NCI-H345 treated with DMSO at 0.1 percent for 48 hours (cell line): ENCODE data around the gene NGFR.
"Not testable (repeated sequence)": the region's sequence is repeated elsewhere in the genome, so short reads cannot be mapped to it uniquely, and the experiment has no call there.

Experiments
- DNase-seq: peaks from one replicate; lab custom pipeline; 2025; ENCODE audit not compliant: unreplicated experiment; lab: John Stamatoyannopoulos, UW

The NGFR gene

DNA sequence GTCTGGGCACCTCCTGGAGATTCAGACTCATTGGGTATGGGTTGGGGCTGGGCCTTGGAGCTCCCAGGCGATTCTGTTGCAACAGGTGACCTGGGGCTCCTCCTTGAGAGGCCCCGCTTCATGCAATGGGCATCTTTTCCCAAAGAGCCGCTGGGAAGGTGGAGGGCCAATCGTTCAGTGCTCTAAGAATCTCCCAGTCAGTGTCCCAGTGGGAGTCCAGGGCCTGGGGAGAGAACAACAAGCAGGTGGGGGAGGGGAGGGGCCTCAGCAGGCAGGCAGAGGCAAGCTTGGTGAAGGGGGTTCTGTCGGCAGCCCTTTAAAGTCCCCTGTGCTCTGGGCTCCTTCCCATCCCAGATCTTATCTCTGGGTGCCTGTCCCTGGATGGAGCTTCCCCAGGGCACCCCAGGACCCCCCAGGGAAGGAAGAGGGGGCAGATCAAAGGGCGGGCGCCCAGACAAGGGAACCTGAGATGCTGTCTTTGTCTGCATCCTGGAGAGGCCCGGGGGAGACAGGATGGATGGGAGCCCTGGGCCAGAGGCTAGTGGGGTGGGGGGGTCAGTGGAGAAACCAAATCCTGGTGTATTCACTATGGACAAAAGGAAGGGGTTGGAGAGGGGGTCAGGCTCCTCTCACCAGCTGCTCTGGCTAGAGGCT lies 50.0 kb downstream of the NGFR start:
- DNase-seq, result no peak

DNA sequence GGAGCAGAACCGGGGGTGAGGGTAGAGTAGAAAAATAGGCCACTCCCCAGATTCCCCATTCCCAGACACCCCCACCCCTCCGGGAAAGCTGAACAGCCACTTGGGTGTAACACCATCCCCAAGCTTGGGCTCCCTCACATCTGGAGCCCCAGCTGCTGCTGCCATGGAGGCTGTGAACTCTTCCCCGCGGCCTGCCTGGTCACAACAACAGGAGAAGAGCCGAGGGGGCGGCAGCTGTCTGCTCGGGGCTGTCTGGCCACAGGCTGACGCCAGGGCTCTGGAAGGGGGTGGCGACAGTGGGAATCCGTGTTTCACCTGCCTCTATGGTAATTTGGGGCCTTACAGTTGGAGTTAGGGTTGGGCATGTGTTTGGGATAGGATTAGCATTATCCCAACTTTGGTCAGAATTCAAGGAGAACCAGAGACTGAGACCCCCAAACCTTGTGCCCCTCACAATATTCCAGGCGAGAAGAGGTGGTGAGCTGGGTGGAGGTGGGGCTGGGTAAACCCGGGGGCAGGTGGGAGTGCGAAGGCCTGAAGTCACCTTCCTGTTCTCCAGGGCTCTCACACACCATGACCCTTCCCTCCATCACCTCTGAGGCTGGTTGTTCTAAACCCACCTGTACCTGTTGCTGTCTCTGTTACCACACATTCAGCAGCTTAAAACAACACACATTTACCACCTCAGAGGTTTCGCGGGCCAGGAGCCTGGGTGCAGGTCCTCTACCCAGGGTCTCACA lies 50.9 kb downstream of the NGFR start:
- DNase-seq, result no peak

DNA sequence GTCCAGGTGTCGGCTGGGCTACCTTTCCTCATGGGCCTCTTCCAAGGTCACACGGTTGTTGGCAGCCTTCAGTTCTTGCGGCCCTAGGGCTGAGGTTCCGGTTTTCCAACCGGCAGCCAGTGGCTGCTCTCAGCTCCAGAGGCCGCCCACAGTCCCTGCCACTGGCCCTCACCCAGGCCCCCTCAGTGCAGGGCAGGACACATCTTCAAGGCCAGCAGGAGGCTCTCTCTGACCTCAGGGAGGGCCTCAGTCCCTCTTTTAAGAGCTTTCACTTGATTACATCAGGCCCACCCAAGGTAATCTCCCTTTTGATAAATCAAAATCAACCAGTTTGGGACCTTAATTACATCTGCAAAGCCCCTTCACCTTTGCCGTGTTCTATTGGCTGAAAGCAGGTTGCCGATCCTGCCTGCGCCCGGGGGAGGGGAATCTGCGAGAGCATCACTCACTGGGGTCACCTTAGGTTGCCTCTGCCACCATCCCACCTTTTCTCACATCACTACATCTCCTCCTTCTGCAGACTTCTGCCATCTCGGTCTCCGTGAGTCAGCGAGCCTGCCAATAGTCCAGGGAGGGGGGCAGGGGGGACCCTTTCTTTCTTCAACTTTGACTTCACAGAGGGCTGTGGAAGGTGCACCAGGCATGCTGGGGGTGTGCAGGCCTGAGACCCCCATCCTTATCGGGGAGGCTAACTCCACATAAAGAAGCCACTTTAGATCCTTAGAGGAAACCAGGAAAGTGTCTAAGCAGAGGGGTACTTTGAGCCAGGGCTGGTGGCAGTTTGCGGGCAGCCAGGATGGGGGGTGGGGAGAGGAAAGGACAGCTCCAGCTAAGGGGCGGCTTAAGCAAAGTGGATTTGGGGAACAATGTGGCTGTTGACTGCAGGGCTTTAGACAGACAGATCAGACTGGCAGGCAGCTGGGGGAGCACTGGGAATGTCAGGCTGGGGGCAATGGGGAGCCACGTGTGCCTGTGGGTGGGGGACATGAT lies 51.7 kb downstream of the NGFR start:
- no peak for DNase-seq

DNA sequence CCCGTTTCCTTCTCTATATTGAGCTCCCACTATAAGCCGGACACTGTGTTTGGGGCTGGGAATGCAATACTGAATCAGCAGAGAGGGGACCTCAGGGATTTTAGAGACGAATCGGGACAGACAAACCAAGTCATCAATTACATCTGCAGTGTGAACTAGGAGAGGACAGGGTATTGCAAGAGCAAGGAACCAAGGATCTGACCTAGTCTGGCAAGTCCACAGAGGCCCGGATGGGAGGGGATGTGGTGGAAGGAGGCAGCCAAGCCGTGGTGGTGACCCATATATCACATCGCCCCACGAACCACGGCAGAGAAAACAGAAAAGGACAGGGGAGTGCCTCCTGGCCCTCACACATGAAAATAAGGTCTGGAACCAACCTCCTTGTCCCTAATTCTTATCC lies 52.5 kb downstream of the NGFR start:
- no peak for DNase-seq

DNA sequence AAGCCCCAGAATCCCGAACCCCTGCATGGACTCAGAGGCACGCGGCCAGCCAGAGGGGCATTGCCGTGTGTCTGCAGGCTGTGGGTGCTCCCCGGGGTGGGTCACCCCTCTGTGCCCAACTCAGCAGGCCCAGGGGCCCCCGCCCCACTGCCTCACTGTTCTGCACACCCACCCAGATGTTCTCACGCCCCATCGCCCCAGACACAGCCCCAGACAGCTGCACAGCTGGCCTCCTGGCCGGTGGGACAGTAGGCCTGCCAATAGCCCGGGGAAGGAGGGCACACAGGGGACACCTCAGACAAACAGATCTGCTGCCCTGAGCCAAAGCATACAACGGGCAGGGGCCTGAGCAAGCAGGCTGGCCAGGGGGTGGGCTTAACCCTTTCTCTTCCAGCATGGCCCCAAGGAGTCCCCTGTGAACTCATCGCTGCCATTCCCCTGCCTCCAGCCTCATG lies 53.0 kb downstream of the NGFR start:
- DNase-seq, result no peak

DNA sequence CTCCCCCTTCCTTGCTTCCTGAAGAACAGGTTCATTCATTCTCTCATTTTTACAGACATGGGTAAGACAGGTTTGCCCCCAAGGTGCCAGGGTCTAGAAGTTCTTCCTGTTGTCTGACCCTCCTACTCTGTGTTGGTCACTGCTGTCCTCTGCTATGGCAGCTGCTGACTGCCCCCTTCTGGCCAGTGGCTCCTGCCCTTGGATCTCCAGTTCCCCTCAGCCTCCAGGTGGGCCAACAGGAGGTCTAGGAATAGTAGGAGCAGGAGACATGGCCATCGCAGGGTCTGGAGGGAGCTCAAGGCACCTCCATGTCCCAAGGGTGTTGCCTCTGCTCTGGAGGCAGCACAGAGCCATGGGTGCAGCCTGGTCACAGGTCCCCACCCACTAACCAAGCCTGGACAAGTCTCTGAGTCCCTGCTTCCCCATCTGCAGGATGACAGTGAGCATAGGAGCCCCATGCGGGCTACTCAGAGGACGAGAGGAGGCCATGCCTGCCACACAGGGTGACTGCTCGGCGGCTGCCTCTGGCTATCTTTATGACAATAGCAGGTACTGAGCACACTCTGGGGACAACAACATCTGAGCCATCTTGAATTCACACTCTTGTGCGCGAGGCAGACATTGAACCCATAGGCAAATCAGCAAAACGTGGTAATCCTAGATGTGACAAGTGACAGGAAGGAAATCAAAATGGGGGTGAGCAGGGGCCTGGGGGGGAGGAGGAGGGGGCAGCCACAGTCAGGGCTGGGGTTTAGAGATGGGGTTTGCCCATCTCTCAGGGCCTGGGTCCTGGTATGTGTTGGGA lies 53.6 kb downstream of the NGFR start:
- DNase-seq, result no peak

DNA sequence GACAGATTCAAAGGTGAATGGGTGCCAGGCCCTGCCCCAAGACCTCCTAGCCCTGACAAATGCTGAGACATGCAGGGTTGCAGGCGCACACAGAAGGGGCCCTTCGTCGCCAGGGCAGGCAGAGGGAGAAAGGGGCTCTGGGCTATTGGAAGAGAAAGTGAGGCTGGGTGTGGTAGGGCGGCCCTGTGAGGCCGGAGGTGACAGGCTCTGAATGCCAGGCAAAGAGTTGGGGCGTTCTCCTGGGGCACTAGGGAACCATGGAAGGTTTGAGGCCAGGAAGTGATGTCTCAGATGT lies 54.2 kb downstream of the NGFR start:
- DNase-seq, result no peak

DNA sequence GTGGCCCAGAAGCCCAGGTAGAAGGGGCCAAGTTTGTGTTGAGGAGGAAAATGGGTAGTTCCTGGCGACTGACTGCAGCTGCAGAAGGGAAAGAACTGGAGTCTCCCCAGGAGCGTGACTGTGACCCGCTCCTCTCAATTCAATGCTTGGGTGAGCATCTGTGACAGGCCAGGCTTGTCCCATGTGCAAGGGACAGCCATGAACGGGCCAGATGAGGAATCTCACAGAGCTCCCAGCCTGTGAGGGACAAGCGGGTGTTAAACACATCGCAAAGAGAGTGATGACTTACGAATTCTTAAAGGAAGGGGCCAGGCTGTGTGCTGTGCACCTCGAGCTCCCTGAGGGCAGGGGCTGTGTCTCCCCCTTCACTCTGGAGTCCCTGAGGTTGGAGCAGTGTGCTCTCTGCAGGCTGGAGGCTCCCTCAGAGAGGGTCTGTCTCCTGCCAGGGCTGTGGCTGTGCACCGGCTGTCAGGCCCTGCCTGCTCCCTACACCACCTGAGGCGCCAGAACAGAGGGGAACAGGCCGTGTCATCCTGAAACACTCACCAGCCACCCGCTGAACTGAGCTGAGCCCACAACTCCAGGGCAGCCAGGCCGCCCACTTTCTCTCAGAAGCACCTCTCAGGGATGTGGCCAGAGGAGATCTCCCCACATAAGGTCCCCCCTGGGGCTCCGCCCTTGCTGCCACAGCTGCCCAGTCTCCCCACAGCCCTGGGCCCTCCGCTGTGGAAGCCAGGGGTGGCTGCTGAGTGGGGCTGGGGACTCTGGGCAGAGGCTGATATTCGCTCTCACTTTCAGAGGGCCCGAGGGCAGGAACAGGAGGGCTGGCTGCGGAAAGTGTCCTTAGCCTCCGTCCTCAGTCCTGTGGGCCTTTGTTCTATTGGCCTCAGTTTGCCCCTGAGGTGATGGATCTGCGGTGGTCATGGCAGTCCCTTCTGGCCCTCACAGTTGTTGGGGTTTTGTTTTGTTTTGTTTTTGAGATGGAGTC lies 54.9 kb downstream of the NGFR start:
- DNase-seq, result no peak

DNA sequence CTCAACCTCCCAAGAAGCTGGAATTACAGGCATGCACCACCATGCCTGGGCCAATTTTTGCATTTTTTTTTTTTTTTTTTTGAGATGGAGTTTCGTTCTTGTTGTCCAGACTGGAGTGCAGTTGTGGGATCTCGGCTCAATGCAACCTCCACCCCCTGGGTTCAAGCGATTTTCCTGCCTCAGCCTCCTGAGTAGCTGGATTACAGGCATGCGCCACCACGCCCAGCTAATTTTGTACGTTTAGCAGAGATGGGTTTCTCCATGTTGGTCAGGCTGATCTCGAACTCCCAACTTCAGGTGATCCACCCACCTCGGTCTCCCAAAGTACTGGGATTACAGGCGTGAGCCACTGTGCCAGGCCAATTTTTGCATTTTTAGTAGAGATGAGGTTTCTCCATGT lies 55.7 kb downstream of the NGFR start:
- DNase-seq, result not testable (repeated sequence)

DNA sequence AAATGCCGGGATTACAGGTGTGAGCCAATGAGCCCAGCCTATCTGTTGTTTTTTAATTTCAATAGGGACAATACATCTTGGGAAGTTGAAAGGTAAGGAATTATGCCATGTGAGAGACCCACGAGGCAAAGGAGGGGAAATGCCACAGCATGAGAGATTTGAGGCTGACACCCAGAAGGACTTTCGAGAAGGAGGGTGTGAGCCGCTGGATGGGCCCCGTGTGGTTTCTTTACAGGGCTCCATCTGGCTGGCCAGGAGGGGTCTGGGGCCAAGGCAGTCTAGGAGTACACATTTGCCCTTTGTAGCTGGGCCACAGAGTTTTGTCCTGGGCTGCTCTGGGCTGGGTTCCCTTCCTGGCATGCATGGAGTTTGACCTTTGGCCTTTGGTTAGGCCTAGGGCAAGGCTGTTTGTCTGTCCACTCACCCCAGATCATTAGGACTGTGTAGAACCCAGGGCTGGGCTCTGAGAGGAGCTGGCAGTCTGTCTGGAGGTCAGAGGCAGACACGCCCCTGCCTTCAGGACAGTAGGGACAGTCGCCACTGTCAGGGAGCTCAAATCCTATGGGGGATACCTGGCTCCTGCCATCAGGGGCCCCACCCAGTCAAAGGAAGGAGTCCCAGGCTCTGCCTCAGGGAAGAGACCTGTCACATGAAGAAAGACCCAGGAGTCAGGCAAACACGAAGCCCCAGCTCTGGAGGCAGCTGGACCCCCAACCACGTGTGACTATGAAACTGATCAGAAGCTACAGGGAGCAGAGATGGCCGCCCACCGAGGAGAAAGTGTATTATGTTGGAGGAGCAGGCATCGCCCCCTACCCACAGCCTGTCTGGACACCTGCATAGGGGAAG lies 56.4 kb downstream of the NGFR start:
- no peak for DNase-seq

DNA sequence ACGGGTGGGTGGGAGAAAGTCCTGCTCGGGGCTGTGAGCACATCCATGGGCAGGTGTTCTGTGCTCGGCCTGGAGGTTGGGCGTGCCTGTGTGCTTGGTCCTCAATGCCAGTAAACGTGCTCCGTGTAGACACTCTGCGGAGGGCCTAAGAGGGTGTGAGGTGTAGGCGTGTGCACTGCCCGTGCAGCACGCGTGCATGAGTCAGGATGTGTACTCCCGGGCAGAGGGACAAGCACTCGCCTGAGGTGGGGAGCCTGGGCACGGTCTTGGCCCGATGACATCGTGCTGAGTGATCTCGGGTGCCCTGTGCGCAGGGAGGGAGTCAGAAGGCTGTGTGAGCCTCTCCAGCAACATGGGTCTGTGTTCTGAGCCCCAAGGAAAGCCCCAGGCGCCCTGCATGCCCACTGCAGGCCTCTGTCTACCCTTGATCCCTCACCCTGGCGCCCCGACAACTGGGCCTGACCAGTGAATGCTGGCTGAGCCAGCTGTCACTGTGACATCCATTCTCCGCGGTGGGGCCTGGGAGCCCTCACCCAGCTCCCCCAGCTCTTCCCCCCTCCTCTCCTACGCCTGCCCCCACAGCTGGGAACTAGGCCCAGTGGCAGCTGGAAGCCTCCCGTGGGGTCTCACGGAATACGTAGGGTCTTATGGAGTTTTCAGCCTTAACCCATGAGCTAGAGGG lies 57.1 kb downstream of the NGFR start:
- no peak for DNase-seq

DNA sequence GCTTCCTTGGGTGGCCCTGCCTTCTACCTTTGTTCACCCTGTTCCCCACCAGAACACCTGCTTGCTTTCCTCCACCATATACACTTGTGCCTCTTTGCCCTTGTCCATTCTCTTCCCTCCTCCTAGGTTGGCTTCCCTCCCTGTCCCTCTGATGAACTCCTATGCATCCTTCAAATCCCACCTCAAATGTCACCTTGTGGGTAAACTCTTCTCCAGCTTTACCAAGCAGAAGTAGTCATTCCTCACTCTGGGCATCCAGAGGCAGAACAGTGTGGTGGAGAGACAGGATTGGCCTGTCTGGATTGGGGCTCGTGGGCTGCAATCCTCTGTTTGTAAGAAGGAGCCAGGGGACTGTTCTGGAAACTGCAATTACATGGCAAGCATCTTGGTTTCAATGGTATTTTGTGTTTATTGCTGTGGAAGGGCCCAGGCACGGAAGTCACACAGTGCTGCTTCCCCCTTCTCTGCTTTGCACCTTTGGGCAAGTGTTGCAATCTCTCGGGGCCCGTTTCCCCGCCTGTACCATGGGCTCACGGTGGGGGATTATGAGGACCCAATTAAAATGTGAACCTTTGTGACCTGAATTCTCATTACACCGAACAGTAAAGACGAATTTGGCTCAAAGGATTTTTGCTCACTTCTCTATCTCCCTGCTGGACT lies 58.7 kb downstream of the NGFR start:
- DNase-seq, result no peak

DNA sequence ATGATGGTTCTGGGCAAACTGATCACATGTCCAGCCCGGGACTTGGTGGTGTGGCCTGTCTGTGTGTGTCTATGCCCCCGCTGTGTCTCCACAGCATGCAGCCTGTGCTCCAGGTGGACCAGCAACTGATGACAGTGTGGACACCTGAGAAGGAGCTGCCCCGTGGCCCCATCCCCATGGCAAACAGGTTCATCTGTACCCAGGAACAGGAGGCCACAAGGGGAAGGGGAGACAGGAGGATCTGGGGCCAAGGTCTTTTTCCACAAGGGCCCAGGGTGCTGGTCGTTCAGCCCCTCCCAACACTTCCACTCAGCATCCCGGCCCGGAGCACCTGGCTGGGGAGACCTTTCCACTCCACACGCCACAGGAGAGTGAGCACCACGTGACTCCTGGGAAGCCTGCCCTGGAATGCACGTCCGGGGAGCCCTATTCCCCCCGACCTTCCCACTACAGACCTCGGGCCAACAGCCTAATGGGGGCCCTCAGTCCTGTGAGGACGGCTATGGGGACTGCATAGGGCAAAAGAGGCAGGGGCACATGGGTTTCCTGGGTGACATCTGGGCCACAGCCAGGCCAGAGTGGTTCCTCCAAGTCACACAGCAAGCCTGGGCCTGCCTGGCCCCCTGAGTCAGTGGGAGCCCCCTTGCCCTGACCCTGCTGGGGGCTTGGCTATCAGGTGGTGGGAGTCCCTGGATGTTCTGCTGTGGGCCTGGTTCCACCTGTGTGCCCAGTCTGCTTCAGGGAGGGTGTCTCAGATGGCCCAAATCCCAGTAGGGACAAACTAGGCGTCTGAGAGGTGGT lies 59.8 kb downstream of the NGFR start:
- DNase-seq, result no peak

DNA sequence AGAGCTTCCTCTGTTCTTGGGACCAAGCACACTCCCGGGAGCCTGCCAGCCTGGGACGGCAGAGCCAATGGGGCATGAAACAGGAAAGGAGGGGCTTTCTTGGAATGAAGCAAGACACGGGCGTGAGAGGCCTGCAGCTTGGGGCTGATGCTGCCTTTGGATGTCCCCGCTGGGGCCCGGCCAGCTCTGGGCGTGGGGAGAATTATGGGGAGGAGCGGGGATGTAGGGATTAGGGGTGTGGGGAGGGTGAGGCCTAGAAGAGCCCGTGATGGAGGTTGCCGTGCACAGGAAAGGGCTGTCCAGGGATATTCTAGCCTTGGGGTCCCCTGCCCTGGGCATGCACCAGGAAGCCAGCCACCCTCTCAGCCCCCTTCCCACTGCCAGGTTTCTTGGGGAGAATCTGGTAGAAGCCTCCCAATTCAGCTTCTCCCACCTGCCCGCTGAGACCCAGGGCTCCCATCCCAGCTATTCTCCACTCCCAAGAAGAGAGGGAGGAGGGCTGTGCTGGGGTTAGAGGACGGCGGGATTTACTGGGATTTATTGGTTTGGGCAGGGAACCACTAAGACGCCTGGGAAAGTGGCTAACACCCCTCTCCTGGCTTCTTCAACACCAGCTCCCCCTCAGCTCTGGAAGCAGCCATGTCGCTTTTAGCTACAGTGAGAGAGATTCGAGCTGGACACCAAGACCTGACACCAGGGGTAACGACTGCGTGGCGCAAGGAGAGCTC lies 60.6 kb downstream of the NGFR start:
- DNase-seq, result no peak

DNA sequence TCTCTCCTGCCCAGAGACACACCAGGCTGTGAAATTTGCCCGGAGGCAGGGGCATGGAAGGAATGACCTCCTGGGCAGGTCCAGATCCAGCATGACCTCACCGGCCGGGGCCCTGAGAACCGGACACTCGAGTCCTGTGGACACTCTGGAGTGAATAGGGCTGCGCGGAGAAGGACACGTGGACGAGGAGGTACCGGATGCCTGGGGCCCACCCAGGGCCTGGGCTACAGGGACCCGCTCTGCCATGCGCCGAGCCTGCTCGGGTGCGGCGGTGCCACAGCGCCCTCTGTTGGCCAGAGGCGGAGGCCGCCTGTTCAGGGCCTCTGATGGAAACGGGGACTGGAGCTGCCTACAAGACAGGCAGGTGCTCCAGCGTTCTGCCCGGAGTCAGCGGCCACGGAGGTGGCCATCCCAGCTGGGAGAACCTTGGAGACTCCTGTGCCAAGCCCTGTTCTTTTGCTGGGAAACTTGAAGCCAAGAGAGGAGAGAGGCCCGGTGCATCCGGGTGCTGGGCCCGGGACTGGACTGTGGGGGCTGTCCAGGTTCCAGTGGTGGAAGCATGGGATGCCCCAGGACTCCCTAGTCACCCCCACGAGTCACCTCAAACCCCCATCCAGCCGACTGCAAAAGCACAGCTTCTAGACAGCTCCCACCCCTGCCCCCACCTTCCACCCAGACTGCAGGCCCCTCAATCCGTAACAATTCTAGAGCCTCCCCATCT lies 61.3 kb downstream of the NGFR start:
- peak; percentile 17 for DNase-seq
